Activated naive CD4-positive, alpha-beta T cell treated with anti-CD3 and anti-CD28 coated beads, Interleukin-2, amount 50 U/mL, for 72 hours (primary cell): ENCODE results near the gene GPATCH11. TPM values are rescaled to one million over a fixed set of nuclear protein-coding genes. Genes with fewer than 3 reads are reported as not detected.

ENCODE experiments used
- ATAC-seq, 2 donors: fragments of 150-1000 bp; cut with Tn5 transposase; 2 replicates each; pipeline ENCODE4 v1.10.0; 2021; ENCODE audit warnings: mild to moderate bottlenecking in 2 of 2, moderate library complexity in 2 of 2
- DNase-seq, 2 donors: peaks; one replicate each; pipeline ENCODE4 v3.0.0; 2021 to 2022; ENCODE audit warnings: low spot score in 2 of 2
- H3K27ac Mint-ChIP-seq, 2 donors: one replicate each; pipeline ENCODE4 v1.8.0; 2022; ENCODE audit warnings: mild to moderate bottlenecking in 2 of 2, mixed read lengths in 2 of 2
- H3K36me3 Mint-ChIP-seq, 2 donors: one replicate each; pipeline ENCODE4 v1.8.0; 2022; ENCODE audit warnings: mixed read lengths in 2 of 2
- H3K9me3 Mint-ChIP-seq, 2 donors: one replicate each; pipeline ENCODE4 v1.8.0; 2022; ENCODE audit warnings: mixed read lengths in 2 of 2
- total RNA-seq, 2 donors: library from RNA; stranded (reverse); gene quantifications; one replicate each; pipeline ENCODE4 v1.2.3, GENCODE V29; 2022

The GPATCH11 gene
- 10 to 100 TPM in 1 of 2 donors, 1 to 10 TPM in 1; 9.4 to 26.8 TPM for total RNA-seq

DNA sequence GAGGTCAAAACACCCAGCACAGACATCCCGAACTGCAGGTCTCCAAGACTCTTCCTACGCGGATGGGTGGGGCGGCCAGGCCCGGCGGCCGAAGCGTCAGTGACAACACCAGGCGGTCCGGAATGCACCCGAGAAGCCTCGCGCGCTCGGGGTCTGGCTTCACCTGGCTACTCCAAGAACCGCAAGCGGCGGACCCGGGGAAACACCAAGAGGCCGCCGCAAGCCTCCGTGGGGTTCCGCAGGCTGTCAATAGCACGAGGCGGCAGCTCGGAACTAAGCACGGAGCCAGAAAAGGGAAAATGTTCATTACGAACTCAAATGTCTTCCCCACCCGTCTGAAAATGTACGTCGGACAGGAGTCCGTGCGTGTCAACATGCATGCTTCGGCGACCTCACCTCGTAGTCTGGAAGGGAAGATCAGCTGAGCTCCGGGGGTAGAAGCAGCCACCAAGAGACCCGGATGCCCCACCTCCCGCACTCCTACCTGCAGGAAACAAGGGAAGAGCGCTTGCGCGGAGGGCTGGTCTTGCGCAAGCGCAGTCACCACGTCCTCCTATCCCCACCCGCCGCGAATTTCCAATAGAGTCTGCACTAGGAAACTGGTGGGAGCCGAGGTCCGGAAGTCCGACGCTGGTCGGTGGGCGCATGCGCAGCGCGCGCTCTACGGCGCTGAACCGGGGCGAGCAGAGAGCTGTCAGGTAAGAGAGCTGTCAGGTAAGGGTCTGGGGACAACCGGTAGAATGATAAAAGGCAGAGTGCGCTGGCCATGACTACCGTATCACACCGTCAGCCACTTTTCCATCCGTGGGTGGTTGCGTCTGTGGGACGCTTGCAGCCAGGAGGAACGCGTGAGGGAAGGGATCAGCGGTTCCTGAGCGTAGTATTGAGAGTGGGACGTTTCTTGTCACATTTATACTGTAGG is at the start of gene GPATCH11, which contains the start of gene HEATR5B:
Gene GPATCH11, plus strand, starts transcription at position 646 of the 922 bp plus-strand sequence. CDS start 3,864 bp downstream, outside the sequence.
Gene HEATR5B, minus strand, starts transcription at position 500 of the 922 bp plus-strand sequence. CDS start 958 bp downstream, outside the sequence.
- Mint-ChIP-seq H3K36me3 (peaks cover 13 to 33% of the 10 kb centered on the region in 2 donors), H3K9me3 (no peaks in the 10 kb centered on the region), H3K27ac (no peak within 1 kb of the TSS)
- DNase-seq: peak; percentile 89 to 96
- ATAC-seq: peak; percentile 81 to 90

DNA sequence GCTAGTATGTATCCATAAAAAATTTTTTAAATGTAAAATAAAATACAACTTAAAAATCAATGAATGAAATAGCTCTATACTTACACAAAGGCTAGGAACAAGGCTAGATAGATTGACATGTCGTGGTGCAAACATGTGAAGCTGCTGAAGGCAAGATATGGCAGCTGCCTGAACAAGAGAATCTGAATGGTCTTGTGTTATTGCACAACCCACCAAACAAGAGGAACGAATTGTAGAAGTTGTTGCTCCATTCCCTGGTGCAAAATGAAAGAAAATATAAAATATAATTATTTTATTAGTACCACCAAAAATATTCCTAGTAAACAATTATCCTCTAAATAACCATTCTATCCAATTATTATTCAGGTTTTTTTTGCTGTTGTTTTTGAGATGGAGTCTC is 46.5 kb upstream of the GPATCH11 start:
- ATAC-seq: no peak
- no peak overlapping the region for H3K27ac Mint-ChIP-seq
- no peaks in the 10 kb centered on the region for H3K9me3 Mint-ChIP-seq
- no peaks in the 10 kb centered on the region for H3K36me3 Mint-ChIP-seq
- no peak for DNase-seq

DNA sequence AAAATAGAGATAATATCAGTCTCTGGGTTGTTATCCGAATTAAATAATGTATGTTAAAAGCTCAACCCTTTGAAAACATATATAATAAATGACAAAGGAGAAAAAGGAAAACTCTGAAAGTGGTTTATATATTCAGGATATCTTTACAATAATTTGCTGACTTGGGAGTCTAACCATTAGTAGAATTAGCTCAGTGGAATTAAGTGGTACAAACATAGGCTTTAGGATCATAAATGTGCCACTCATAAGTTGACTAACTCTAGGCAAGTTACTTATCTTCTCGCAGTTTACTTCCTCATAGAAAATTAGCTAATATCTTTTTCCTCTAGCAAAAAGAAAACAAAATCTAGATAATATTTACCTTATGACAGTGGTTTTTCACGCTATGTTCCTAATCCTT is 44.7 kb upstream of the GPATCH11 start:
- Mint-ChIP-seq H3K36me3 (no peaks in the 10 kb centered on the region), H3K27ac (no peak overlapping the region), H3K9me3 (no peaks in the 10 kb centered on the region)
- DNase-seq (no peak), ATAC-seq (no peak)

DNA sequence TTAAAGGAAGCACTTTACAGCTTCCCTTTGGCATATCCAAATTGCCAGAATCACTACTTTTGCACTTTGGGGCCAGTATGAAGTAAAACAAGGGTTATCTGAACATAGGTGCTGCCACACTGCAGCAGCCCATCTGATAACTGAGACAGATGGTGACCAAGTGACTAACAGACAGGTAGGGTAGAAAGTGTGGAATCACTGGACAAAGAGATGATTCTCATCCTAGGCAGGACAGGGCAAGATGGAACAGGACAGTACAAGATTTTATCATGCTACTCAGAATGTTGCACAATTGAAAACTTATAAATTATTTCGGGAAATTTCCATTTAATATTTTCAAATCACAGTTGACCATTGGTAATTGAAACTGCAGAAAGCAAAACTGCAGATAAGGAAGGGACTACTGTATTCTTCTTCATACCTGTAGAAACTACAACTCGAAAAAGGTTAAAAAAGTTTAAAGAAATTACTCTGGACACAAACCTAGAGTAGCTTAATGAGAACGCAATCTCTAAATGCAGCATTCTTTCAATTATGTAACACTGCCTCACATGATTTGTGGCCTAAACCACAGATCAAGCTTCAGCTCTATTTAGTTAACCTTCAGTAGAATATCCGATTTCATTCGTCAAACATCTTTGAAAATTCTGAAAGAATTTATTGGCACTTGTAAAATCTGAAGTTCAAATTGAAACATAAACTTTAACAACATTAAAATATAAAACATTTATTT is 31.6 kb upstream of the GPATCH11 start:
- ATAC-seq (no peak), DNase-seq (no peak)
- Mint-ChIP-seq H3K36me3 (peaks cover 6 to 7% of the 10 kb centered on the region in 2 donors), H3K27ac (no peak overlapping the region), H3K9me3 (no peaks in the 10 kb centered on the region)

DNA sequence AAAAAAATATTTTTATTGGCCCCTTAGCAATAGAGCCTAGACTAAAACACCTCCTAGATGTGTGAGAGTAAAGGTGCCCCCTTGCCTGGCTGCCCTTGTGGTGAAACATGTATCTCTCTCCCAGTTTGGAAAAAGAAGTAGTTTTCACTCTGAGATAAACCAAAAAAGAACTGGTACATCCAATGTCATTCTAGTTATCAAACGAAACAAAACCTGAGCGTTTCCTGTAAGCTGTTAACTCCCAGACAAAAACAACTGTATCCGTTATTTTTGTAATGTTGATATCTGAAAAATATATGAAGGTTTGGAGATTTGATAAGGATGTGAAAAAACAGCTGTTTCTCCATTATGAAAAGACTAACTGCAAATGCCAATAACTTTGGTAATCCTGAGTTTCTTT is 24.5 kb upstream of the GPATCH11 start:
- H3K27ac Mint-ChIP-seq: no peak overlapping the region
- peaks cover 6 to 7% of the 10 kb centered on the region in 2 donors for H3K36me3 Mint-ChIP-seq
- no peaks in the 10 kb centered on the region for H3K9me3 Mint-ChIP-seq
- ATAC-seq (no peak), DNase-seq (no peak)

DNA sequence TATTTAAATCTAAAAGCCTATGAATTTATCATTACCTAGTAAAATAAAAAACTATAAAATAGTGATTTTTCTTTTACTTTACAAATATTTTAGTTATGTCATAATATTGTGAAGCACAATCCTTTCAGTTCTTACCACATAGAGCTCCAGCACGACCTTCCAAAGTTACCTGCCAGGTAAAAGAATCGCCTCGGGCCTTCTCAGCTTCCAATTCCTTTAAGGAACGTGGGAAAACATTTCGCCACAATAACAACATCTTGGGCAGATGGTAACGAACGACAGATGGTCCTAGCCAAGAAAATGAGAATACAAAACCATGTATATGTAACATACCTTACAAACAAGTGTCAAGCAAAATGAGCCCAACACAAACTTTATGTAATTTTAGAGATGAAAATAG is 23.9 kb upstream of the GPATCH11 start:
- H3K27ac Mint-ChIP-seq: no peak overlapping the region
- no peaks in the 10 kb centered on the region for H3K9me3 Mint-ChIP-seq
- H3K36me3 Mint-ChIP-seq: peaks cover 6 to 7% of the 10 kb centered on the region in 2 donors
- DNase-seq (no peak), ATAC-seq (no peak)

DNA sequence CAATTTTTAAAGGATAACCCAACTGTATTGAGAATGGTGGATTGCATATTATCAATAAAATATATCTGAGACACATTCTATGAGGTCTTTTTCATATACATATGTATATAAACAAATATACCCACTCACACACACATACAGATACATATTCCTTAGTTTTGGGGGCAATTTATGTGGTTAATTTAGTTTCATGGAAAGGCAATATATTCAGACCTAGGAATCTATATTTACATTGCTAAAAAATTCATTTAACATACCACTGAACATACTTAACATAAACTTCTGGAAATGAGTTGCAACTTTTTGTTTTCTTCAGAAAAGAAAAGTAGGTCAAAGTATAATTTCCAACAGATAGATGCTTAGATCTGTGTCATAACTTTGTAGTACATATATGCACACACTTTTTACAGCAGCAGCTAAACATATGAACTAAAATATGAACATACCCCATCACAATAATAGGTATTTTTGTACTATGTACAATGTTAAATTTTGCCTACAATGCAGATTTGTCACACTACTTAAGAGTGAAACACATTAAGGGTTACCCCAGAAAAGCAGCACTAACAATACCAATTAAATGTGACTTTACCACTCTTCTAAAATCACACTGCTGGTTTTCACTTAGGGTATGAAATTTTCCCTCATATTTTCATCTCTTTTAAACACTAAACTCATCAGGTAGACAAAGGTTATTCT is 23.2 kb upstream of the GPATCH11 start:
- no peaks in the 10 kb centered on the region for H3K9me3 Mint-ChIP-seq
- no peak overlapping the region for H3K27ac Mint-ChIP-seq
- H3K36me3 Mint-ChIP-seq: peaks cover 6 to 7% of the 10 kb centered on the region in 2 donors
- DNase-seq (no peak), ATAC-seq (no peak)

DNA sequence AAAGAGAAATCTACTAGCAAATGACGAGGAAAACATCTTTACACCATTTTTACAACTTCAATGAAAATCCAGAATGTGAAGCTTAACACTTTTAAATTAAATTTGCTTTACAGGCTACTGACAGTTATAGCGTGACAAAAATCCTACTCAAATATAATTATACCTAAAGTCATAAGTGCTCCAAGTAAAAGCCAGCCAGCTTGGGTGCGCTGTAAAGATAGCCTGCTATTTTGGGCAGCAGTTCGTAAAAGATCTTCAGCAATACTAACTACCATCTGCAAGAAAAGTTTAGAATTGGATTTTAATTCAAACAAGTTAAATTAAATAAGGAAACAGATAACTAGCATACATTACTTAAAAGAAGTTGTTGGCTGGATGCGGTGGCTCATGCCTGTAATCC is 22.5 kb upstream of the GPATCH11 start:
- ATAC-seq (no peak), DNase-seq (no peak)
- no peak overlapping the region for H3K27ac Mint-ChIP-seq
- H3K36me3 Mint-ChIP-seq: peaks cover 4 to 6% of the 10 kb centered on the region in 2 donors
- no peaks in the 10 kb centered on the region for H3K9me3 Mint-ChIP-seq

DNA sequence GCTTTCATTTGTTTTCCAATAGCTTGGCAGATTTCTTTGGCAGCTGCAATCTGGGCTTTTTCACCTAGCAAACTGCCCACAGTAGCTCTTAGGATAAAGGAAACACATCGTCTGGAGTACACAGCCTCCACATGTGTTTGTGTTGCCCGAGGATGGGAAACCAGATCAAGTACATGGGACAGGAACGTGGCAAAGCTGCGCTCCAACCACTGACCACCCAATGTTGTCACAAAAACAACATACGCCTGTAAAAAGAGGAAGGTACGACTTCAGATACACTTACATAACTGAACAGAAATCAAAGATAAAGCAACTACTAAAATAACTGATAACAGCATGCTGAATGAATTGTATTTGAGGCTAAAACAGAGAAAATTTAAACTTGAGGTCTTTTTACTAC is 15.6 kb upstream of the GPATCH11 start:
- no peak for DNase-seq
- no peak overlapping the region for H3K27ac Mint-ChIP-seq
- H3K9me3 Mint-ChIP-seq: no peaks in the 10 kb centered on the region
- H3K36me3 Mint-ChIP-seq: peaks cover 3 to 10% of the 10 kb centered on the region in 2 donors
- ATAC-seq: no peak

DNA sequence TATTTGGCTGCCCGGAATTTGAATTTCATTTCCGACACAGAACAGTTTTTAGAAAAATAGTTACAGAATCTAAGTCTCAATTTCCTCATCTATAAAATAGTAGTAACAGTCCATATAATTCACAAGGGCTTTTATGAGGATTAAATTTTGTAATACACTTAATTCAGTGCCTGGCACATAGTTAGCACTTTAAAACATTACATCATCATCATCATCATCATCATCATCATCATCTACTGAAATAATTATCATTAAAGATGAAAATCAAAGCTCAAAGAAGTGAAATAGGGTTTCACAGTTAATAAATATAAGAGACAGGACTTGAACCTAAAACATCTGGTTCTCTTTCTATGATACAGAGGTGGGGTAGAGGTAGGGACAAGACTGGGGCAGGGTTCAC is 13.4 kb upstream of the GPATCH11 start:
- peaks cover 12 to 24% of the 10 kb centered on the region in 2 donors for H3K36me3 Mint-ChIP-seq
- DNase-seq (no peak), ATAC-seq (no peak)
- H3K9me3 Mint-ChIP-seq: no peaks in the 10 kb centered on the region
- H3K27ac Mint-ChIP-seq: no peak overlapping the region

DNA sequence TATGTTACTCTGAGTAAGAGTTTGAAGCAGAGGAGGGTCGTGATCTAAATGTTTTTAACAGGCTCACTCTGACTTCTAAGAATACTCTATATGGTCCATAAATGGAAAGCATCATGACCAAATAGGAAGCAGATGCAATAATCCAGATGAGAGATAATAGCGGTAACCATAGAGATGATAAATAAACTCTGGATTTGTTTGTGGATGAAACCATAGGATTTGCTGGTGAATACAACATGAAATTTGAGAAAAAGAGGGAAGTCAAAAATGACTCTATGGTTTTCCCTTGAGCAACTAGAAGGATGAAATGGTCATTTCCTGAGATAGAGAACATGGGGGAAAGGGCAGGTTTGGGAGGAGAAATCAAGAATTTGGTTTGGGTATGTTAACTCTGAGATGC is 4.1 kb upstream of the GPATCH11 start:
- peaks cover 19 to 44% of the 10 kb centered on the region in 2 donors for H3K36me3 Mint-ChIP-seq
- no peak for DNase-seq
- no peaks in the 10 kb centered on the region for H3K9me3 Mint-ChIP-seq
- no peak for ATAC-seq
- peak overlapping the region; percentile 82 to 89 for H3K27ac Mint-ChIP-seq

DNA sequence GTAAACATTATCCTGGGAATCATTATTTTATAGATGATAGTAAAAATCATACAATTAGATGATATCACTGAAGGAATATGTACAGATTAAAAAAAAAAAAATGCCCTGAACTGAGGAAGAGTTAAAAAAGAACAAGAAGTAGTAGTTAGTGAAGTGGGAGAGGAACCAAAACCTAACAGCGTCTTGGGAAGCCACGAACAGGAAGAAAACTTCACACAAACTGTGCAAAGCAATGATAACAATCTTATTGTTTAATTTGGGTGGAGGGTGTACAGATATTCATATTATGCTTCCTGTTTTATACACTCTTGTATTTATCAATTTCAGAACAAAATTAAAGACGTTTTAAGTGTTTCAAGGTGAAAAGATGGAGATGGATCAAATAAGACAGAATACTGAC is 3.6 kb upstream of the GPATCH11 start:
- Mint-ChIP-seq H3K9me3 (no peaks in the 10 kb centered on the region), H3K27ac (peak overlapping the region in 1 of 2 donors; percentile 82), H3K36me3 (peaks cover 19 to 44% of the 10 kb centered on the region in 2 donors)
- DNase-seq (no peak), ATAC-seq (no peak)

DNA sequence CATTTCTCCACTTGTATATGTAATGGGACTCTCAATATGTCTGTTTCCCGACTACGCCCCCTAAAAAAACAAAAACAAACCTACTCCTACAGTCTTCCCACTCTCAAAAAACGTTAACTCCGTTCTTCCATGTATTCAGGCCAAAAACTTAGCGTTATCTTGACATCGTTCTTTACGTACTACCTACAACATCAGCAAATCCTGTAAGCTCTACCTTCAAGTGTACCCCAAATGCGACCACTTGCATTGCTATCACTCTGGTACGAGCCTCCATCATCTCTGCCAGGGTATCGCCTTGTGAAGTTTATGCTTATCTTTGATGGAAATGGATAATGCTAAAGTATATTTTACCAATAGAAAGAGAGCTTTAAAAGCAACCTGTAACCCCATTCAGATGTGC is 479 bp downstream of the GPATCH11 start:
- Mint-ChIP-seq H3K36me3 (peaks cover 12 to 36% of the 10 kb centered on the region in 2 donors), H3K9me3 (no peaks in the 10 kb centered on the region), H3K27ac (no peak overlapping the region)
- ATAC-seq (no peak), DNase-seq (no peak)

DNA sequence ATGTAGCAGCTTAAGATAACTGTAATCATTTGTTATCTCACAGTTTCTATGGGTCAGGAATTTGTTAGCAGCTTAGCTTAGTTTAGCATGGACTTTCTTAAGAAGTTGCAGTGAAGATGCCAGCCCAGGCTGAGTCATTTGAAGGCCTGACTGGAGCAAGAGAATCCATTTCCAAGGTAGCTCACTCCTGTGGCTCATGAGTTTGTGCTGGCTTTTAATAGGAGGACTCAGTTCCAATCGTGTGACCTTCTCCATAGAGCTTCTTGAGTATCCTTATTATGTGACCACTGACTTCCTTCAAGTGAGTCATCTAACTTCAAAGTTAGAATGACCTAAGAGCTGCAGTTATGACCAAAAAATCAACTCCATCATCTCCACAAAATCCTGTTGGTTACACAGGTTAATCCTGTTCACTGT is 1.4 kb downstream of the GPATCH11 start:
- ATAC-seq: peak; percentile 23 to 57
- Mint-ChIP-seq H3K27ac (no peak overlapping the region), H3K9me3 (no peaks in the 10 kb centered on the region), H3K36me3 (peaks cover 2 to 27% of the 10 kb centered on the region in 2 donors)
- DNase-seq: no peak

DNA sequence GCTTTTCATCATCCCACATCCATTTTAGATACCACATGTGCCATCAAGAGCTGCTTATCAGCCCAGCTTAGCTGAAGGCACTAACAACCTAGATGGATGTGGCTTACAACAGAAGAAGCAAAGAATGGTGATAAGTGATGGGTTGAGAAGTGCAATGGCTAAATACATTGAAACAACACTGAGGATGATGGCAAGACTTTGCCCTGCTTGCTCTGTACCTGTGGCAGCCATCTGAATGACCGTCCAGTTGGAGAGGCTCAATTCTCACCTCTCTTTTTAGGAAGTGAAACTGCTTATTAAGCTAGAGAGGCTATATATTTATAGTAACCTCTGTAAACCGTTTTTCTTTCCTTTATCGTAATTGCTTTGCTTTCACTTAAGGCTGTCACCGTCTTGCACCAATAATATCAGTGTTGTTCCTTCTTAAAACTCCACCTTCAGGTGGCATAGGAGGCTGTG is 5.7 kb downstream of the GPATCH11 start:
- DNase-seq (no peak), ATAC-seq (no peak)
- no peaks in the 10 kb centered on the region for H3K9me3 Mint-ChIP-seq
- H3K36me3 Mint-ChIP-seq: peaks cover 0 to 11% of the 10 kb centered on the region in 2 donors
- H3K27ac Mint-ChIP-seq: no peak overlapping the region

DNA sequence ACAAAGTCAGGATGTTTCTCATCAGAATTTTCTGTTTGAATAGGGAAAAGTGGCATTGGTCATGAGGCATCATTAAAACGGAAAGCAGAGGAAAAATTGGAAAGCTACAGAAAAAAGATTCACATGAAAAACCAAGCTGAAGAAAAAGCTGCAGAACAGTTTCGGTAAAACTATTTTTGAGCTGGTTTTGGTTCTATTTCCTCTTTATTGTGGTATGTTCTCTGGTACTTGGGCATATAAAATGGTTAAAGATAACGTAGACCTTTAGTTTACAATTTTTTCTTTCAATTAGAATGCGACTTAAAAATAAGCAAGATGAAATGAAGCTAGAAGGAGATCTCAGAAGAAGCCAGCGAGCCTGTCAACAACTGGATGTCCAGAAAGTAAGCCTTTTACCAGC is 7.6 kb downstream of the GPATCH11 start:
- ATAC-seq: no peak
- no peak overlapping the region for H3K27ac Mint-ChIP-seq
- peaks cover 7 to 11% of the 10 kb centered on the region in 2 donors for H3K36me3 Mint-ChIP-seq
- DNase-seq: no peak
- no peaks in the 10 kb centered on the region for H3K9me3 Mint-ChIP-seq
